H1 (cell line): ENCODE measurements around the gene SLC6A8. TPM values are rescaled to one million over a fixed set of nuclear protein-coding genes. Genes with fewer than 3 reads are reported as not detected.
A peak's percentile ranks its signal among the peaks of the same experiment; 100 is the strongest.

Source experiments
- CTCF ChIA-PET: fragments of 300-600 bp; sonication (Branson Sonifier 250); formaldehyde crosslinking; loops from one replicate; lab custom pipeline; 2021; ENCODE audit not compliant: partially characterized antibody; lab: Charles Lee
- POLR2A ChIA-PET: fragments of 300-600 bp; sonication (Branson Sonifier 250); formaldehyde crosslinking; loops from one replicate; lab custom pipeline; 2021; ENCODE audit warnings: inconsistent platforms; ENCODE audit not compliant: partially characterized antibody; lab: Charles Lee
- DNase-seq, 2 experiments: peaks; one replicate each; pipeline versions ENCODE4 v3.0.0 to v3.0.0-alpha.2; 2010 to 2022; ENCODE audit warnings: low spot score in 2 of 2, low read depth in 1 of 2, mixed read lengths in 1 of 2
- FAIRE-seq: peaks from 2 replicates; lab custom pipeline; 2011; peaks lifted over from hg19 to GRCh38; lab: Jason Lieb, UNC
- H2AFZ ChIP-seq: 2 replicates; pipeline ENCODE4 v1.8.1; 2012; ENCODE audit warnings: low read length, inconsistent platforms
- H2AK5ac ChIP-seq: 2 replicates; pipeline ENCODE4 v1.6.1; 2013; ENCODE audit warnings: low read depth, low read length
- H2BK120ac ChIP-seq: replicated peaks from 2 replicates; pipeline ENCODE3; 2013; ENCODE audit warnings: low read depth, low read length, inconsistent platforms
- H2BK12ac ChIP-seq: 2 replicates; pipeline ENCODE4 v1.6.1; 2013; ENCODE audit warnings: low read depth, low read length
- H2BK15ac ChIP-seq: 2 replicates; pipeline ENCODE4 v1.6.1; 2013; ENCODE audit warnings: low read length
- H2BK20ac ChIP-seq: 2 replicates; pipeline ENCODE4 v1.6.1; 2013; ENCODE audit warnings: low read length
- H2BK5ac ChIP-seq: 2 replicates; pipeline ENCODE4 v1.6.1; 2013; ENCODE audit warnings: low read depth, low read length
- H3K14ac ChIP-seq: 2 replicates; pipeline ENCODE4 v1.6.1; 2013; ENCODE audit warnings: inconsistent platforms; ENCODE audit not compliant: insufficient read length
- H3K18ac ChIP-seq: 2 replicates; pipeline ENCODE4 v1.6.1; 2013; ENCODE audit warnings: low read length; ENCODE audit errors: extremely low read depth
- H3K23ac ChIP-seq: 2 replicates; pipeline ENCODE4 v1.6.1; 2013; ENCODE audit warnings: inconsistent platforms; ENCODE audit not compliant: insufficient read length
- H3K23me2 ChIP-seq: 2 replicates; pipeline ENCODE4 v1.6.1; 2013; ENCODE audit warnings: low read depth, low read length
- H3K27ac ChIP-seq: 2 replicates; pipeline ENCODE4 v1.6.1; 2011; ENCODE audit warnings: low read depth, low read length, inconsistent platforms
- H3K27me3 ChIP-seq, 4 experiments: replicated peaks in 1 of 4; 1 replicate in 1 of 4; 2 replicates in 3 of 4; pipeline versions ENCODE4 v1.6.1 to v1.8.1; 2011 to 2013; ENCODE audit warnings: low read length in 3 of 4, mild to moderate bottlenecking in 3 of 4, inconsistent platforms in 2 of 4, mixed read lengths in 2 of 4, moderate library complexity in 1 of 4; ENCODE audit not compliant: control insufficient read depth in 3 of 4, insufficient read depth in 3 of 4; ENCODE audit errors: extremely low read depth in 1 of 4
- H3K36me3 ChIP-seq, 4 experiments: 2 replicates each; pipeline versions ENCODE4 v1.6.1 to v1.8.1; 2011 to 2013; ENCODE audit warnings: mild to moderate bottlenecking in 4 of 4, low read length in 3 of 4, moderate library complexity in 2 of 4, control low read depth in 1 of 4, inconsistent platforms in 1 of 4; ENCODE audit not compliant: insufficient read depth in 4 of 4, control insufficient read depth in 2 of 4
- H3K4ac ChIP-seq: replicated peaks from 2 replicates; pipeline ENCODE3; 2013; ENCODE audit warnings: low read length, low read depth, mixed read lengths, inconsistent platforms; ENCODE audit not compliant: insufficient read length
- H3K4me1 ChIP-seq, 4 experiments: replicated peaks in 1 of 4; 1 replicate in 1 of 4; 2 replicates in 3 of 4; pipeline versions ENCODE4 v1.6.1 to v1.8.1; 2011 to 2013; ENCODE audit warnings: low read length in 3 of 4, inconsistent platforms in 2 of 4, mixed read lengths in 1 of 4; ENCODE audit not compliant: insufficient read depth in 4 of 4, control insufficient read depth in 3 of 4
- H3K4me2 ChIP-seq, 2 experiments: 2 replicates each; pipeline versions ENCODE4 v1.6.1 to v1.8.1; 2011 to 2013; ENCODE audit warnings: low read depth in 2 of 2, low read length in 2 of 2, control low read depth in 1 of 2, inconsistent platforms in 1 of 2, mild to moderate bottlenecking in 1 of 2; ENCODE audit not compliant: insufficient read depth in 1 of 2
- H3K4me3 ChIP-seq, 4 experiments: fragments of 200-600, 300-600 bp in 1 of 4; sonication (generic), shearing (Covaris generic), sonication (Bioruptor Twin) in 1 of 4; 2 replicates each; pipeline versions ENCODE4 v1.5.1 to v1.8.1; 2011 to 2016; ENCODE audit warnings: low read length in 4 of 4, low read depth in 3 of 4, control low read depth in 2 of 4, inconsistent platforms in 2 of 4, mild to moderate bottlenecking in 2 of 4, mixed read lengths in 1 of 4, moderate library complexity in 1 of 4; ENCODE audit not compliant: insufficient read depth in 2 of 4; ENCODE audit errors: extremely low read depth in 1 of 4
- H3K56ac ChIP-seq: replicated peaks from 2 replicates; pipeline ENCODE3; 2013; ENCODE audit warnings: low read depth, mild to moderate bottlenecking, mixed read lengths, low read length, inconsistent platforms; ENCODE audit not compliant: insufficient read length
- H3K79me1 ChIP-seq: 2 replicates; pipeline ENCODE4 v1.6.1; 2013; ENCODE audit warnings: low read depth, low read length, control low read depth
- H3K79me2 ChIP-seq, 2 experiments: 2 replicates each; pipeline versions ENCODE4 v1.6.1 to v1.8.1; 2012 to 2013; ENCODE audit warnings: low read length in 2 of 2, mild to moderate bottlenecking in 2 of 2, inconsistent platforms in 1 of 2; ENCODE audit not compliant: insufficient read depth in 2 of 2, control insufficient read depth in 1 of 2
- H3K9ac ChIP-seq, 4 experiments: replicated peaks in 1 of 4; 1 replicate in 1 of 4; 2 replicates in 3 of 4; pipeline versions ENCODE4 v1.6.1 to v1.8.1; 2011 to 2013; ENCODE audit warnings: low read depth in 3 of 4, low read length in 3 of 4, control low read depth in 2 of 4, mild to moderate bottlenecking in 2 of 4, moderate library complexity in 2 of 4, inconsistent platforms in 1 of 4; ENCODE audit errors: extremely low read depth in 1 of 4
- H3K9me3 ChIP-seq, 2 experiments: 2 replicates each; pipeline versions ENCODE4 v1.6.1 to v1.8.1; 2012 to 2013; ENCODE audit warnings: mild to moderate bottlenecking in 2 of 2, moderate library complexity in 2 of 2, control low read depth in 1 of 2, inconsistent platforms in 1 of 2, low read depth in 1 of 2, low read length in 1 of 2, mixed read lengths in 1 of 2; ENCODE audit not compliant: insufficient read depth in 2 of 2
- H4K20me1 ChIP-seq, 2 experiments: replicated peaks in 1 of 2; 2 replicates each; pipeline versions ENCODE3 to v1.8.1; 2011 to 2013; ENCODE audit warnings: inconsistent platforms in 2 of 2, low read length in 2 of 2, mild to moderate bottlenecking in 1 of 2; ENCODE audit not compliant: insufficient read depth in 2 of 2, control insufficient read depth in 1 of 2
- H4K5ac ChIP-seq: 2 replicates; pipeline ENCODE4 v1.6.1; 2013; ENCODE audit warnings: low read length, low read depth, mixed read lengths, inconsistent platforms; ENCODE audit not compliant: insufficient read length
- H4K8ac ChIP-seq: 2 replicates; pipeline ENCODE4 v1.8.0; 2013; ENCODE audit warnings: mild to moderate bottlenecking, moderate library complexity, low read length, inconsistent platforms; ENCODE audit not compliant: insufficient read depth; ENCODE audit errors: extremely low read depth
- H4K91ac ChIP-seq: replicated peaks from 2 replicates; pipeline ENCODE3; 2013; ENCODE audit warnings: low read length, mixed read lengths, inconsistent platforms; ENCODE audit not compliant: insufficient read length
- CEBPB ChIP-seq: IDR thresholded peaks from 2 replicates; pipeline ENCODE4 v1.6.1; 2012; ENCODE audit warnings: low read depth, low read length
- KDM4A ChIP-seq: IDR thresholded peaks from one replicate; pipeline ENCODE4 v1.7.1; 2012; ENCODE audit warnings: low read depth, mild to moderate bottlenecking, moderate library complexity, low read length, inconsistent platforms; ENCODE audit not compliant: severe bottlenecking
- POLR2AphosphoS5 ChIP-seq: IDR thresholded peaks from 2 replicates; pipeline ENCODE4 v1.6.1; 2011; ENCODE audit warnings: low read depth, low read length
- RAD21 ChIP-seq, 2 experiments: IDR thresholded peaks in 1 of 2; conservative IDR thresholded peaks in 1 of 2; 2 replicates each; pipeline ENCODE4 v1.6.1; 2011; ENCODE audit warnings: low read depth in 2 of 2, low read length in 2 of 2, improper control_type of control experiment in 1 of 2, inconsistent platforms in 1 of 2, mild to moderate bottlenecking in 1 of 2, moderate library complexity in 1 of 2
- SIRT6 ChIP-seq: IDR thresholded peaks from one replicate; pipeline ENCODE4 v1.7.1; 2012; ENCODE audit warnings: low read length, inconsistent platforms
- WGBS, 2 experiments: shearing (Covaris generic) in 1 of 2; methylation state at CpG; one replicate each; pipeline versions ENCODE4 v1.1.6 to v1.1.7; 2013 to 2015; ENCODE audit warnings: low lambda C conversion rate in 2 of 2, mixed read lengths in 2 of 2, inconsistent platforms in 1 of 2, low coverage in 1 of 2, missing lambda C conversion rate in 1 of 2; ENCODE audit not compliant: insufficient replicate concordance in 2 of 2, insufficient coverage in 1 of 2, insufficient read length in 1 of 2; ENCODE audit errors: extremely low coverage in 1 of 2, missing lambda C conversion rate in 1 of 2; 5-methylcytosine and 5-hydroxymethylcytosine counted together
- polyA plus RNA-seq, 7 experiments: library from polyadenylated mRNA; depleted of rRNA in 3 of 7; stranded (reverse) in 5 of 7; unstranded in 2 of 7; fragments of >200 nt in 5 of 7; fragments of 200-250 nt in 2 of 7; gene quantifications; 1 replicate in 5 of 7; 2 replicates in 1 of 7; 4 replicates in 1 of 7; pipeline versions ENCODE4 v1.2.1 to v1.2.3, GENCODE V29; 2011 to 2013; ENCODE audit warnings: missing spikeins in 2 of 7, mixed read lengths in 2 of 7
- total RNA-seq: library from RNA; stranded (reverse); fragmentation: NEBNext Ultra II Directional; extraction: Animal tissue kit (Norgen Biotek cat#: 25700); gene quantifications from 2 replicates; pipeline ENCODE4 v1.2.1, GENCODE V29; 2021

SLC6A8 gene
- total and polyA plus RNA-seq, 2 of the 8 experiments (the other 6 are each of a cell fraction or from before 2014, with no cell fraction given), result 87.7 to 94.7 TPM

- no peak for DNase-seq
- 30% methylated on average over 5 of the region's 53 CpGs; no CpG with 5 or more reads in 1 of the 2 experiments for WGBS, 2 experiments
These were observed 1.3 kb downstream of the SLC6A8 start for GRCh38 chrX:153688911-153689590.

More at GRCh38 chrX:153688911-153689590, 1.3 kb downstream of the SLC6A8 start:
- Histone ChIP-seq H3K27ac (no peak overlapping the region), H4K91ac (no peak overlapping the region), H3K4me2 (peak overlapping the region; percentile 69 to 83), H4K5ac (no peak overlapping the region), H3K79me2 (peaks cover 0 to 13% of the 10 kb centered on the region in 2 experiments; a peak in 3 of 4 replicates), H2BK20ac (no peak overlapping the region), H4K20me1 (peaks cover 2 to 4% of the 10 kb centered on the region in 2 experiments), H3K14ac (no peak overlapping the region), H2BK15ac (no peak overlapping the region), H3K18ac (no peak overlapping the region), H3K56ac (no peak overlapping the region), H3K4me1 (peaks cover 0 to 27% (median 11%) of the 10 kb centered on the region in 4 experiments; a peak in 6 of 7 replicates), H3K27me3 (no peaks in the 10 kb centered on the region), H2BK5ac (no peak overlapping the region), H3K23me2 (no peaks in the 10 kb centered on the region), H3K79me1 (no peaks in the 10 kb centered on the region; the same call in 1 of the 2 replicates), H3K23ac (no peak overlapping the region), H2AFZ (no peak overlapping the region), H3K4ac (no peak overlapping the region), H3K9me3 (no peaks in the 10 kb centered on the region), H4K8ac (no peak overlapping the region), H3K9ac (peak overlapping the region in 1 of 4 experiments; percentile 41; a peak in 1 of 7 replicates), H2BK120ac (no peak overlapping the region), H3K4me3 (peak overlapping the region; percentile 47 to 58 (median 51)), H2AK5ac (no peak overlapping the region), H3K36me3 (peaks cover 0 to 32% (median 4%) of the 10 kb centered on the region in 4 experiments; a peak in 5 of 8 replicates), H2BK12ac (no peak overlapping the region)
- ChIA-PET CTCF (interaction anchor here (0.7 kb wide), 1 partner anchor 16 kb away, joined by 3 read pairs; no protein-coding TSS in a partner anchor), POLR2A (no interaction called here)
- TF ChIP-seq RAD21 (IDR thresholded peaks at IDR 0.05 in 1 of 2, conservative IDR thresholded peaks at IDR 0.05 in 1 of 2; ENCODE audit: low read depth in 2 of 2, low read length in 2 of 2) (no peak), POLR2AphosphoS5 (no peak), CEBPB (no peak), SIRT6 (no peak), KDM4A (no peak)
- no peak for FAIRE-seq
